HCT116 (cell line): Measurements from ENCODE around the gene ZFYVE27.

Experiments
- CEBPB ChIP-seq: IDR thresholded peaks from 2 replicates; pipeline ENCODE4 v1.6.1; 2012; ENCODE audit warnings: low read depth
- FOSL1 ChIP-seq: IDR thresholded peaks from 2 replicates; pipeline ENCODE4 v1.6.1; 2012; ENCODE audit warnings: low read depth
- POLR2AphosphoS5 ChIP-seq: IDR thresholded peaks from 2 replicates; pipeline ENCODE4 v1.6.1; 2011; ENCODE audit warnings: mild to moderate bottlenecking, low read depth, low read length, moderate library complexity
- REST ChIP-seq: IDR thresholded peaks from 2 replicates; pipeline ENCODE4 v1.6.1; 2012; ENCODE audit warnings: low read depth
- TF ChIP-seq, protein P1 (sequence below), 3 experiments: fragments of 200-600 bp in 1 of 3; sonication (generic) in 1 of 3; IDR thresholded peaks in 2 of 3; conservative IDR thresholded peaks in 1 of 3; 2 replicates each; pipeline ENCODE4 v1.5.1; 2012 to 2017; ENCODE audit warnings: low read depth in 2 of 3, low read length in 2 of 3, antibody characterized with exemption in 1 of 3, borderline replicate concordance in 1 of 3, control low read depth in 1 of 3, mild to moderate bottlenecking in 1 of 3, mixed read lengths in 1 of 3, mixed run types in 1 of 3, moderate library complexity in 1 of 3; ENCODE audit not compliant: insufficient read depth in 1 of 3

DNA sequence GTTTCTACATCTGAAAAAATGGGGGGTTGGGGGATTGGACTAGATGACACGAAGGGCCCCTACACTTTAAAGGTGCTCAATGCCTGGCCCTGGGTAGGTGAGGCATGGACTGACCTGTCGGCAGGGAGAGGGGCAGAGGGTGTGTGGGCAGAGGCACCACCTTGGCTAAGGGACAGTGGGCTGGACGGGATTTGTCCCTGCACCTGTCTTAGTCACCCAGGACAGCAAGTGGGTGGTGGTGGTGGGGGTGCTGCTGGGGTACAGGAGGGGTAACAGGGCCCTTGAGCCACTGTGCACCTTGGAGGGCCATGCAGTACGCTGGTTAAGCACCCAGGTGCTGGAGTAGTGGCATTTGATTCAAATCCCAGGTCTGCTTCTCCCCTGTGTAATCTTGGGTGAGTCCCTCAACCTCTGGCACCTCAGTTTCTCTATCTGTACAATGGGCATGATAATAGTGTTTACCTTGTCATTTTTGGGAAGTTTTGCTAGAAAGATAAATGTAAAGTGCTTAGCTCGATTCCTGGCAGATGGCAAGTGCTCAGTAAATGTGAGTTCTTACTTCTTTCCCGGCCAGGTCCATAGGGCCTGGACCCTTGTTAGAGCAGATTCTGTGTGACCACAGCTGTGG, 53.0 kb downstream of the ZFYVE27 start:
- TF ChIP-seq, protein P1, sequence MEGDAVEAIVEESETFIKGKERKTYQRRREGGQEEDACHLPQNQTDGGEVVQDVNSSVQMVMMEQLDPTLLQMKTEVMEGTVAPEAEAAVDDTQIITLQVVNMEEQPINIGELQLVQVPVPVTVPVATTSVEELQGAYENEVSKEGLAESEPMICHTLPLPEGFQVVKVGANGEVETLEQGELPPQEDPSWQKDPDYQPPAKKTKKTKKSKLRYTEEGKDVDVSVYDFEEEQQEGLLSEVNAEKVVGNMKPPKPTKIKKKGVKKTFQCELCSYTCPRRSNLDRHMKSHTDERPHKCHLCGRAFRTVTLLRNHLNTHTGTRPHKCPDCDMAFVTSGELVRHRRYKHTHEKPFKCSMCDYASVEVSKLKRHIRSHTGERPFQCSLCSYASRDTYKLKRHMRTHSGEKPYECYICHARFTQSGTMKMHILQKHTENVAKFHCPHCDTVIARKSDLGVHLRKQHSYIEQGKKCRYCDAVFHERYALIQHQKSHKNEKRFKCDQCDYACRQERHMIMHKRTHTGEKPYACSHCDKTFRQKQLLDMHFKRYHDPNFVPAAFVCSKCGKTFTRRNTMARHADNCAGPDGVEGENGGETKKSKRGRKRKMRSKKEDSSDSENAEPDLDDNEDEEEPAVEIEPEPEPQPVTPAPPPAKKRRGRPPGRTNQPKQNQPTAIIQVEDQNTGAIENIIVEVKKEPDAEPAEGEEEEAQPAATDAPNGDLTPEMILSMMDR (IDR thresholded peaks at IDR 0.05 in 2 of 3, conservative IDR thresholded peaks at IDR 0.05 in 1 of 3; ENCODE audit: borderline replicate concordance in 1 of 3, insufficient read depth in 1 of 3, low read depth in 2 of 3, low read length in 2 of 3) = no peak
- no peak for TF ChIP-seq POLR2AphosphoS5
- TF ChIP-seq REST = no peak
- TF ChIP-seq CEBPB = no peak
- no peak for TF ChIP-seq FOSL1
